NB4 (cell line): ENCODE data around the gene RIPK3.

ENCODE experiments used
- CTCF ChIP-seq: IDR thresholded peaks from one replicate; pipeline ENCODE4 v1.5.1; 2012; ENCODE audit warnings: low read depth, low read length
- MAX ChIP-seq: IDR thresholded peaks from 2 replicates; pipeline ENCODE4 v1.6.1; 2011; ENCODE audit warnings: low read depth, low read length
- POLR2A ChIP-seq: IDR thresholded peaks from 2 replicates; pipeline ENCODE4 v1.6.1; 2011; ENCODE audit warnings: mild to moderate bottlenecking; ENCODE audit not compliant: insufficient read length; ENCODE audit errors: extremely low read depth

GRCh38 chr14:24327303-24327702 lies 12.5 kb downstream of the RIPK3 start:
- TF ChIP-seq CTCF: no peak
- TF ChIP-seq MAX: no peak
- TF ChIP-seq POLR2A: no peak
